Activated CD4-positive, alpha-beta T cell treated with anti-CD3 and anti-CD28 coated beads for 36 hours (primary cell): ENCODE results near the gene NUTM2G. TPM values are rescaled to one million over a fixed set of nuclear protein-coding genes. Genes with fewer than 3 reads are reported as not detected.
"Not testable (repeated sequence)": the region's sequence is repeated elsewhere in the genome, so short reads cannot be mapped to it uniquely, and the experiment has no call there.

ENCODE experiments used
- ATAC-seq: fragments of 200-7000 bp; cut with Tn5 transposase; one replicate; pipeline ENCODE4 v1.10.0; 2021; ENCODE audit warnings: mild to moderate bottlenecking, moderate library complexity
- CTCF ChIA-PET: fragments of 350-600 bp; sonication (Branson Sonifier 250); formaldehyde crosslinking; loops from one replicate; lab custom pipeline; 2021; ENCODE audit warnings: antibody characterized with exemption; lab: Charles Lee
- POLR2A ChIA-PET: fragments of 350-600 bp; sonication (Branson Sonifier 250); formaldehyde crosslinking; loops from one replicate; lab custom pipeline; 2021; ENCODE audit warnings: antibody characterized with exemption, inconsistent platforms; lab: Charles Lee
- DNase-seq: peaks from one replicate; pipeline ENCODE4 v3.0.0-alpha.2; 2020
- H3K27ac Mint-ChIP-seq: one replicate; pipeline ENCODE4 v1.8.0; 2021; ENCODE audit warnings: mixed read lengths
- H3K27me3 Mint-ChIP-seq: one replicate; pipeline ENCODE4 v1.8.0; 2021; ENCODE audit warnings: mixed read lengths
- H3K36me3 Mint-ChIP-seq: one replicate; pipeline ENCODE4 v1.8.0; 2021; ENCODE audit warnings: low read depth, mixed read lengths
- H3K4me1 Mint-ChIP-seq: one replicate; pipeline ENCODE4 v1.8.0; 2021; ENCODE audit warnings: mixed read lengths
- H3K4me3 Mint-ChIP-seq: one replicate; pipeline ENCODE4 v1.8.0; 2021; ENCODE audit warnings: mild to moderate bottlenecking, moderate library complexity, mixed read lengths
- H3K9me3 Mint-ChIP-seq: one replicate; pipeline ENCODE4 v1.8.0; 2021; ENCODE audit warnings: low read depth, mixed read lengths
- intact Hi-C, 2 experiments: fragments of 100-400 bp; cut with DNase I in 1 of 2; cut with micrococcal nuclease in 1 of 2; formaldehyde crosslinking; loops; one replicate each; pipeline versions ENCODE4 v1.14.2 to v1.15.1; 2022 to 2024; cut with DNase I, micrococcal nuclease
- total RNA-seq, 2 experiments: library from RNA; stranded (reverse); gene quantifications; one replicate each; pipeline ENCODE4 v1.2.3, GENCODE V29; 2021

Gene NUTM2G
- total RNA-seq, 2 experiments from 2014 or later: not detected

GRCh38 chr9:96949346-96949745, 20.7 kb downstream of the NUTM2G start:
- H3K4me1 Mint-ChIP-seq, H3K4me3 Mint-ChIP-seq, ATAC-seq, POLR2A ChIA-PET, H3K36me3 Mint-ChIP-seq, intact Hi-C loops, H3K27ac Mint-ChIP-seq, H3K27me3 Mint-ChIP-seq, DNase-seq, CTCF ChIA-PET, H3K9me3 Mint-ChIP-seq: not testable (repeated sequence)

GRCh38 chr9:96950539-96950938, 21.9 kb downstream of the NUTM2G start:
- H3K36me3 Mint-ChIP-seq, H3K4me3 Mint-ChIP-seq, POLR2A ChIA-PET, H3K27ac Mint-ChIP-seq, H3K27me3 Mint-ChIP-seq, H3K9me3 Mint-ChIP-seq, H3K4me1 Mint-ChIP-seq, CTCF ChIA-PET, DNase-seq, ATAC-seq, intact Hi-C loops: not testable (repeated sequence)

DNA sequence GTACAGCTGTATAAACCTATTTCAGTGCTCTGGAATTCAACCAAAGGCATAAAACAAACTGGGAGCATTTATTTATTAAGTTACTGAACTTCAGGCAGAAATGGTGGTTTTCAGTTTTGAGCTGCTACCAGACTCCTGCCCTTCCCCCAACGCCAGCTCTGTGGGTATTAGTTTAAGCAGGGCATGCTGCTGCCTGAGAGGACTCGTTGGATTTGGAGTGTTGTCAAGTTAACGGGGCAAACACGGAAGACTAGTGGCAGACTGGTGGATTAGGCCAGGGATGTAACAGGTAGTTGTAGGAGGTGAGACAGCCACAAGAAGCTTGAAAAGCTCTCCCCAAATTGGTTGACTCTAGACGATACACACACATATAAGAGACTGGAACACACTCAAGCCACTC, 38.9 kb downstream of the NUTM2G start:
- DNase-seq, H3K27ac Mint-ChIP-seq, H3K4me1 Mint-ChIP-seq, ATAC-seq, H3K27me3 Mint-ChIP-seq, H3K4me3 Mint-ChIP-seq, H3K36me3 Mint-ChIP-seq, intact Hi-C loops, POLR2A ChIA-PET, H3K9me3 Mint-ChIP-seq: not testable (repeated sequence)
- CTCF ChIA-PET: interaction anchor here (0.6 kb wide), 1 partner anchor 285 kb away, joined by 3 read pairs; no protein-coding TSS in a partner anchor

GRCh38 chr9:96972552-96972951, 43.9 kb downstream of the NUTM2G start:
- ATAC-seq: peak; percentile 78
- H3K36me3 Mint-ChIP-seq, H3K27ac Mint-ChIP-seq, intact Hi-C loops, POLR2A ChIA-PET, DNase-seq, H3K27me3 Mint-ChIP-seq, H3K4me3 Mint-ChIP-seq, H3K9me3 Mint-ChIP-seq, CTCF ChIA-PET: not testable (repeated sequence)
- peaks cover 26% of the 10 kb centered on the region for H3K4me1 Mint-ChIP-seq

- Mint-ChIP-seq H3K36me3 (peaks cover 11% of the 10 kb centered on the region), H3K4me1 (peaks cover 32% of the 10 kb centered on the region)
- H3K9me3 Mint-ChIP-seq, POLR2A ChIA-PET, H3K27me3 Mint-ChIP-seq, H3K27ac Mint-ChIP-seq, H3K4me3 Mint-ChIP-seq, ATAC-seq, CTCF ChIA-PET, DNase-seq, intact Hi-C loops: not testable (repeated sequence)
These were observed 45.4 kb downstream of the NUTM2G start for GRCh38 chr9:96974037-96974436.

- H3K9me3 Mint-ChIP-seq, ATAC-seq, H3K27me3 Mint-ChIP-seq, CTCF ChIA-PET, intact Hi-C loops, DNase-seq, H3K4me3 Mint-ChIP-seq, POLR2A ChIA-PET, H3K36me3 Mint-ChIP-seq, H3K27ac Mint-ChIP-seq: not testable (repeated sequence)
- peaks cover 12% of the 10 kb centered on the region for H3K4me1 Mint-ChIP-seq
These were observed 55.0 kb downstream of the NUTM2G start for GRCh38 chr9:96983496-96984122.

DNA sequence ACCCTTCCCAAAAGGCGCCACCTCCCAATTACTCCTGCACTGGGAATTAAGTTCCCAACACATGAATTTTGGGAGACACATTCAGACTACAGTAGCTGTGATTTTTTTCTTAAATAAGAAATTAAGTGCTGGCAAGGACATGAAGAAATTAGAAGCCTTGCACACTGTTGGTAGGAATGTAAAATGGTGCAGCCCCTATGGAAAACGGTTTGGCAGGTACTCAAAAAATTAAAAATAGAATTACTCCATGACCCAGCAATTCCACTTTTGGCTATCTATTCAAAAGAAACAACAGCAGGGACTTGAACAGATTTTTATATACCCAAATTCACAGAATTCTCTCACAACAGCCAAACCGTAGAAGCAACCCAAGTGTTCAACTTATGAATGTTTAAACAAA, 55.5 kb downstream of the NUTM2G start:
- intact Hi-C loops, H3K9me3 Mint-ChIP-seq, ATAC-seq, H3K27me3 Mint-ChIP-seq, H3K36me3 Mint-ChIP-seq, H3K27ac Mint-ChIP-seq, H3K4me3 Mint-ChIP-seq, DNase-seq, POLR2A ChIA-PET: not testable (repeated sequence)
- CTCF ChIA-PET: interaction anchor here (0.7 kb wide), 1 partner anchor 729 kb away, joined by 3 read pairs; no protein-coding TSS in a partner anchor
- peaks cover 13% of the 10 kb centered on the region for H3K4me1 Mint-ChIP-seq

DNA sequence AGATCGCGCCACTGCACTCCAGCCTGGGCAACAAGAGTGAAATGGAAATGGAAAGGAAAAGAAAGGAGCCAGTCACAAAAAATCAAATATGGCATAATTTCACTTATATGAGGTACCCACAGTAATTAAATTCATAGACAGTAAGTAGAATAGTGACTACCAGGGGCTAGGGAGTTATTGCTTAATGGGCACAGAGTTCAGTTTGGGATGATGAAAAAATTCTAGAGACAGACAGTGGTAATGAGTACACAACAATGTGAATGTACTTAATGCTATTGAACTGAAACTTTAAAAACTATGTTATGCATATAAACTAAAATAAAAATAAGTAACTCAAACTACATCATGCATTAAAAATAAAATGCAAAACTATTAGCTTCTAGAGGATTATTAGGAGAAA, 56.2 kb downstream of the NUTM2G start:
- ATAC-seq, H3K4me3 Mint-ChIP-seq, DNase-seq, H3K36me3 Mint-ChIP-seq, POLR2A ChIA-PET, H3K27ac Mint-ChIP-seq, H3K9me3 Mint-ChIP-seq, intact Hi-C loops, H3K27me3 Mint-ChIP-seq: not testable (repeated sequence)
- CTCF ChIA-PET: interaction anchor here (0.7 kb wide), 1 partner anchor 730 kb away, joined by 3 read pairs; no protein-coding TSS in a partner anchor
- peaks cover 13% of the 10 kb centered on the region for H3K4me1 Mint-ChIP-seq

Other genes starting within 250 kb of the NUTM2G start
- 10 to 100 TPM in 1 of 2 experiments, 1 to 10 TPM in 1; 9.4 to 10.3 TPM for gene ZNF510, start 150.8 kb upstream of the NUTM2G start, total RNA-seq
- 1 to 10 TPM; 3.8 to 4.8 TPM for gene ZNF782, start 74.3 kb upstream of the NUTM2G start, total RNA-seq
- gene CTSV, start 110.3 kb downstream of the NUTM2G start, total RNA-seq: under 1 TPM; 0.71 to 0.74 TPM